GM18861 (cell line): ENCODE data around the gene EXOC1L.
"Not testable (repeated sequence)": the region's sequence is repeated elsewhere in the genome, so short reads cannot be mapped to it uniquely, and the experiment has no call there.

Experiments
- ATAC-seq: cut with Tn5 transposase; IDR thresholded peaks from one replicate; pipeline ENCODE4 v1.9.1; 2021; ENCODE audit not compliant: unreplicated experiment

The EXOC1L gene

DNA sequence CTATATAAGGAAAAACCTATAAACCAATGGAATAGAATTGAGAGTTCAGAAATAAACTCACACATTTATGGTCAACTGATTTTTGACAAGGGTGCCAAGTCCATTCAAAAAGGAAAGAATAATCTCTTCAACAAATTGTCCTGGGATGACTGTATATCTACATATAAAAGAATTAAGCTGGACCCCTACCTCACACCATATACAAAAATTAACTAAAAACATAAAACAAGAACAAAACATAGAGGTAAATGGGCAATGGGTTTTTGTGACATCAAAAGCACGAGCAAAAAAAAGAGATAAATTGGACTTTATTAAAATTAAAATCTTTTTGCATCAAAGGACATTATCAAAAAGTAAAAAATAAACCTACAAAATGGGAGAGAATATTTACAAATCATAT lies 18.3 kb downstream of the EXOC1L start:
- no peak for ATAC-seq

DNA sequence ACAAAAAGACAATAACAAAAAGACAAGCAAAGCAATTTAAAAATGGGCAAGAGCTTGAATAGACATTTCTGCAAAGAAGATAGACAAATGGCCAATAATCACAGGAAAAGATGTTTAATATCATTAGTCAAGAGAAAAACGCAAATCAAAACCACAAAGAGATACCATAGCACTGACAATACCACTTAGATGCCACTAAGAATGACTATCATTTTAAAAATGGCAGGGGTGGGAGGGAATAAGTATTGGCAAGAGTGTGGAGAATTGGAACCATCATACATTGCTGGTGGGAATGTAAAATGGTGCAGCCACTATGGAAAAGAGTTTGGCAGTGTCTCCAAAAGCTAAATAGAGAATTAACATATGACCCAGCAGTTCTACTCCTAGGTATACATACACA lies 18.8 kb downstream of the EXOC1L start:
- ATAC-seq, result no peak

- no peak for ATAC-seq
These were observed 19.4 kb downstream of the EXOC1L start for GRCh38 chr4:55838952-55839351.

DNA sequence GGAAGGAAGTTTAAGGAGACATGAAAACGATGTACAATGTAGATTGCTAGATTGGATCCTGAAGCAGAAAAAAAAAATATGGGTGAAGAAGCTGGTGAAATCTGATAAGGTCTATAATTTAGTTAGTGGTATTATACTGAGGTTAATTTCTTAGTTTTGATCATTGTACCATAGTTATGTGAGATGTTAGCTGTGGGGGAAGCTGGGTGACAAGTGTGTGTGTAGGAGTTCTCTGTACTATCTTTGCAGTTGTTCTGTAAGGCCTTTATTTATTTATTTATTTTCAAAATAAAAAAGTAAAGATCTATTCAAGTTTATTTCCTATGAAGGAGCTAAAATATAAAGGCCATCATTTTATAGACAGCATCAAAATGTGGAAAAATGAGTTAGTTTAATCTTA lies 21.4 kb downstream of the EXOC1L start:
- ATAC-seq, result no peak

DNA sequence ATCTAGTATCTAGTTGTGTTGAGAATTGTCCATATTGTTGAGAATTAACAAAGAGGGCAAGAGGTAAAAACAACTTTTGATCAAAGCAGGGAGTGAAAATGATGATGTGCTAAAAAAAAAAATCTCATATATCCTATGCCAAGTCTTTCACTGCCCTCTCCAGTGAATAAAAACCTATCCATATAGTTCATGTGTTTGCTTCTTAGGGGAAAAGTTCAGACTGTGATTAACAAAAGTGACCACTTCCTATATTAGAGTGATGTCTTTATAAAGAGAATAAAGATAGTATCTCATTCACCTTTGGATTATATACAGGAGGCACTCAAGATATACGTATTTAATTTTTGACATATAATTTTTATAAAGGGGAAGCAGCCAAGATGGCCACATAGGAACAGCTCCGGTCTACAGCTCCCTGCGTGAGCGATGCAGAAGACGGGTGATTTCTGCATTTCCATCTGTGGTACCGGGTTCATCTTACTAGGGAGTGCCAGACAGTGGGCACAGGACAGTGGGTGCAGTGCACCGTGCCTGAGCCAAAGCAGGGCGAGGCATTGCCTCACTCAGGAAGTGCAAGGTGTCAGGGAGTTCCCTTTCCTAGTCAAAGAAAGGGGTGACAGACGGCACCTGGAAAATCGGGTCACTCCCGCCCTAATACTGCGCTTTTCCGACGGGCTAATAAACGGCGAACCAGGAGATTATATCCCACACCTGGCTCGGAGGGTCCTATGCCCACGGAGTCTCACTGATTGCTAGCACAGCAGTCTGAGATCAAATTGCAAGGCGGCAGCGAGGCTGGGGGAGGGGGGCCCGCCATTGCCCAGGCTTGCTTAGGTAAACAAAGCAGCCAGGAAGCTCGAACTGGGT lies 22.0 kb downstream of the EXOC1L start:
- not testable (repeated sequence) for ATAC-seq

DNA sequence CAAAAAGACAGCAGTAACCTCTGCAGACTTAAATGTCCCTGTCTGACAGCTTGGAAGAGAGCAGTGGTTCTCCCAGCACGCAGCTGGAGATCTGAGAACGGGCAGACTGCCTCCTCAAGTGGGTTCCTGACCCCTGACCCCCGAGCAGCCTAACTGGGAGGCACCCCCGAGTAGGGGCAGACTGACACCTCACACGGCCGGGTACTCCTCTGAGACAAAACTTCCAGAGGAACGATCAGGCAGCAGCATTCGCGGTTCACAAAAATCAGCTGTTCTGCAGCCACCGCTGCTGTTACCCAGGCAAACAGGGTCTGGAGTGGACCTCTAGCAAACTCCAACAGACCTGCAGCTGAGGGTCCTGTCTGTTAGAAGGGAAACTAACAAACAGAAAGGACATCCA lies 22.7 kb downstream of the EXOC1L start:
- not testable (repeated sequence) for ATAC-seq

- ATAC-seq, result no peak
These were observed 30.1 kb downstream of the EXOC1L start for GRCh38 chr4:55849724-55850123.

- no peak for ATAC-seq
These were observed 32.3 kb downstream of the EXOC1L start for GRCh38 chr4:55851885-55852284.

DNA sequence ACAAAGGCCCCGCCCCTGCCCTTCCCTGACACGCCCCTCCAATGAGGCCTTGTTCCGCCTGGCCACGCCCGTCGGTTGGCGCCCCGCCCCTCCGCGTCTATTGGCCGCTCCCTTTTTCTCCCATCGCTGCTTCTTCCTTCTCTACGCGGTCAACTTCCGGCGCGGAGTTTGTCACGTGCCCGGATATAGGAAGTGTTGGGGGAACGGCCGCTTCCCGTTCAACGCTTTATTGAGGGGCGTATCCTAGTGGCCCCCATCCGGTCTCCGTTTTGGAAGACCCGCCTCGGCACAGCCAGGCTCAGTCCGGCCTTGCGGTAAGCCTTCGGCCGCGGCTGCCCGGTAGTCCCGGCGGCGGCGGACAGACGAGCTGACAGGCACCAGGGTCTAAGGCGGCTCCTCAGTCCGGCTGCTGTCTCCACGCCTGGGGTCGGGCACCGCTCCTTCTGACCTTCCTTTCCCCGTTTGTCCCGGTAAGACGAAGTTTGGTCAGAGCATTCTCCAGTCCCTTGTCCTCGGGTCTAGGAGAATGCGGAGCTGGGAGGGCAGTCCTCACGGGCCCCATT lies 34.0 kb downstream of the EXOC1L start, which contains the start of gene EXOC1:
Gene EXOC1, plus strand, starts transcription at position 165 of the 563 bp plus-strand sequence. CDS start 4,676 bp downstream, outside the sequence.
- peak; percentile 94 for ATAC-seq

- ATAC-seq, result no peak
These were observed 34.5 kb downstream of the EXOC1L start for GRCh38 chr4:55854129-55854528.

GRCh38 chr4:55857586-55857985 lies 38.0 kb downstream of the EXOC1L start:
- no peak for ATAC-seq

DNA sequence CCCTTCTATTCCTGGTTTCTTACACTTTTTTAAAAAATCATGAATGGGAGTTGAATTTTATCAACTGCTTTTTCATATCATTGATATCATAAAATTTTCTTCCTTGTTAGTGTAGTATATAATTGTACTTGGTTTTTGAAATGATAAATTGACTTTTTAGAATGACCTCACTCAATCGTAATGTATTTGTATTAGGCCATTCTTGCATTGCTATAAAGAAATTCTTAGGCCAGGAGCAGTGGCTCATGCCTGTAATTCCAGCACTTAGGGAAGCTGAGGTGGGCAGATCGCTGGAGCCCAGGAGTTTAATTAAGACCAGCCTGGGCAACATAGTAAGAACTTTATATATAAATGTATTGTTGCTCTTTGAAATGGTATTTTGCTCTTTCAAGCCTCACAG lies 40.1 kb downstream of the EXOC1L start:
- ATAC-seq, result no peak

GRCh38 chr4:55864577-55865223 lies 45.1 kb downstream of the EXOC1L start:
- no peak for ATAC-seq

DNA sequence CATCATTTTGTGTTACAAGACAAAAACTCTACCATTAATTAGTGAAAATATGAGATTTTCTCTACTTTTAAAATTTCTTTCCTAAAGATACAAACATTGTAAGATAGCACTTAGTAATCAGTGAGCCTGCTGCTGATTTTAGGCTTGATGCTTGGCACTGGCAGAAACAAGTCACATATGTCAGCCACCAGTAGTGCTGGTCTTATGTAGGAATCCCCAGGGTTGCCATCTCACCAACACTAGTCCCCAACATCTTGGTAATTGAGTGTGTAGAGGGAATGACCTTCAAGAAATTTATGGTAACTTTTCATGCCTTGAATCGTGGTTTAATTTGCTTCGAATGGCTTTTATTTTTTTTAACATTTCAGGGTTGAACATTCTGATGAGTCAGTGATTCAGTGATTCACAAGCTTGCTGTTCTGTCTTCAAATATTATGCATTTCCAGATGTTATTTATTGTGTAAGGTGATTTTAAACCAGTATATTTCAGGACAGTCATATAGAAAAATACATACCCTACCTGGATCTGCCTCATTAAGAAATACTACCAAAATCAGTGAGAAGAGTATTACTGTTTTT lies 45.7 kb downstream of the EXOC1L start:
- ATAC-seq, result no peak

DNA sequence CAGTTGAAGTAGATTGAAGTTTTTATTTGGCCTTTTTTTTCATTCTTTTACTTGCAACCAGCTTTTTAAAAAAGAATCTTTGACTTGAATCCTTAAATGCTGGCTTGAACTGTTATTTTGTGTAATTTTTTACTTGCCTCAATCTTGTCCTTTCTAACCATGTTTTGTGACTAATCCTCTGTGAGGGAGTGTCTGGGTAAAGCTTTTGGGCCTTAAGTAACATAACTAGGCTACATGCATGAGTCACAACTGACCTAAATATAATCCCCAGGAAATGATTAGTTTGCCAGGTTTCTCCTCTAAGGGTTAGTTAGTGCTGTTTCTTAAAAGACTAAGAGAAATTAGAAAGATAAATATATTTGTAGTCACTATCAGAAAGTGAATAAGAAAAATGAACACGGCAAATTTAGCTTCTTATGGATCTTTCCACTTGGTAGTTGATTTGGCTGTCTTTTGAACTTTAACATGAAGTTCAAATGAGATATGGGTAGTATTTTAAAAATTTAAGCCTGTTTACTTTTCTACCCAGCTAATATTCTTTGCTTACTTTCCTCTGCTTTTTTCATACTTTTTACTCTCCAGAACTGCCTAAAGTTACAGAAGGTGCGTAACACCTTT lies 46.8 kb downstream of the EXOC1L start:
- ATAC-seq, result peak; percentile 88

- peak; percentile 75 for ATAC-seq
These were observed 47.5 kb downstream of the EXOC1L start for GRCh38 chr4:55866973-55867574.

DNA sequence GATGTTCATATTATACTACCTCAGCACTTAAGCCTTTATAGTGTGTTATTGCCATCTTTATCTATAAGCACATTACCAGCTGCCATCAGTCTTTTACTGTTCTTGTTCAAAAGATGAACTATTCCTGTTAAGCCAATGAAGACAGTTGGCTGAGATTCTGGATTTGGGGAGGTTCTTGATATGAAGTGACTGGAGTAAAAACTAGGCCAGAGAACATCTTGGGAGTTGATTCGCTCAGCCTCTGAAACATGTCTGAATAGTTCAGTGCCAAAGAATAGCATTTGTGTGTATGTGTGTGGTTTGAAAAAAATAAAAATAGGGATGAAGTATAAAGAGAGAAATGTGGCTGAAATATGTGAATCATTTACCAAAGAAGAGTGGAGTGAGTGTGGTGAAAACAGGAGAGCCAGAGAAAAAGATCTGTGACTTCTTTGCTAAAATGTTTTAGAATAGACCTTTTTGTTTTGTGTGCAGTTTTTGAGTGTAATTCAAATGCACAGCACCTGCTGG lies 49.0 kb downstream of the EXOC1L start:
- ATAC-seq, result no peak

- ATAC-seq, result no peak
These were observed 51.8 kb downstream of the EXOC1L start for GRCh38 chr4:55871299-55871800.

GRCh38 chr4:55874831-55875230 lies 55.2 kb downstream of the EXOC1L start:
- ATAC-seq, result no peak

- ATAC-seq, result no peak
These were observed 56.8 kb downstream of the EXOC1L start for GRCh38 chr4:55876387-55876786.
